GM18508 (cell line): ENCODE results near the gene GABRD.

Experiments used
- ATAC-seq: cut with Tn5 transposase; IDR thresholded peaks from one replicate; pipeline ENCODE4 v1.9.1; 2021; ENCODE audit warnings: moderate number of reproducible peaks; ENCODE audit not compliant: insufficient read depth, unreplicated experiment

Gene GABRD

DNA sequence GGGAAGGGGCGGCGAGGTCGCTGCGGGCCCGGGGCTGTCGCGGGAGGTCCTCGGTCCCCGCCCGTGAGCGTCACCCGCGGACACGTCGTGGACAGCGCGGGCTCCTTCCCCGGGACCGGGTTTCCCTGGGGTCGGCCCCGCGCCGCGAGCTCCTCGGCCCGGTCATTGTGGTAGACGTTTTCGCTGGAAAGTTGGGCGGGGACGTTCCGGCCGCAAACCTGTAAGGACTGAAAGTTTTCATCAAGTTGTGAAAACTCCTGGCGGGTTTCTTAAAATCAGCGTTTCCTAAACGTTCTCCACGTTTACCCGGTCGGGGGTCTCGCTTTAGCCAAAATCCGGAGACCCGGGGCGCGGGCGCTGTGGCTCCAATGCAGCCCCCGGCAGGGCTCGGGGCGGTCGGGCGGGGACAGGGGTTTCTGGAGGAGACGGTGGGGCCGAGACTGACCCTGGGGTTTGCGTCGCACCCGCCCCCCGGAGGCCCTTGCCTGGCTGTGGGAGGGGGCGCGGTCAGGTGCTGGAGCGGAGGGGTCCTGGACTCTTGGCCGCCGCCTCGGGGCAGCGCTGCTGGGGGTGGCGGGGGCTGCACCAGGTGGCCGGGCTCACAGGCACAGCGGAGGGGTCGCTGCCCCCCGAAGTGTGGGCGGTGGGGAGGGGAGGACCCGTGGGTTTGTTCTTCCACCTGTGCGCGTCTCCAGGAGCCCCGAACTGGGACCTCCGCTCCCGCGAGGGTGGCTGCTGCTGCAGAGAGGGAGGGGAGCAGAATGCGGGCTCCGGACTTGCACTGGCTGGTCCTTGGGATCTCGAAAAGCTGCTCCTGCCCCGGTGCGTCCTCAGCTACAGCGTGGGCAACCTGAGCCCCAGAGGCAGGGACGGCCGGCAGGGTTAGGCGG is 31.9 kb downstream of the GABRD start:
- ATAC-seq: no peak

DNA sequence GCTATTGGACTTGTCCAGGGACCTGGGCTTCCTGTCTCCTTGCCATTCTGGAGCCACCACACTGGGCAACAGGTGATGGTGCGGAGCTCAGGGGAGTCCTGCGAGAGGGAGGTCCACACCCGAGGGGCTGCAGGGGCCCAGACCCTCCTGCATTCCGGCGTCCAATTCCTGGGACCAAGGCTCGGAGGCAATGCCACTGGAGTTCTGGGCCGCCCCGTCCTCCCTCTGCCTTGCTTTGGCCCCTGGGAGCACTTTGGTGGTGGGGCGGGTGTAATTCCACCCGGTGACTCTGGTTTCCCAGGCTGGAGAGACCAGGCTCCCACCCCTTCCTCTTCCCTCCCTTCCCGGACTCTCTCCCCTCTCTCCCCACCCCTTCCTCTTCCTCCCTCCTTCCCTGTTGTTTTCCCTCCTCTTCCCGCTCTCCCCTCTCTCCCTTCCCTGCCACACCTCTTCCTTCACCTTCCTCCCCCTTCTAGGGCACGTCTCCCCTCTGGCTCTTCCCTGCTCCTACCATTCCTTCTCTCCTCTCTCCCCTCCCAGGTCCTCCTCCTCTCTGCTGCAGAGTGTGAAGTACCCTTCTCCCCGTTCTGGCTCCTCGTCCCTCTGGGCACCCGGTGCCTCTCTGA is 33.0 kb downstream of the GABRD start:
- ATAC-seq: no peak

DNA sequence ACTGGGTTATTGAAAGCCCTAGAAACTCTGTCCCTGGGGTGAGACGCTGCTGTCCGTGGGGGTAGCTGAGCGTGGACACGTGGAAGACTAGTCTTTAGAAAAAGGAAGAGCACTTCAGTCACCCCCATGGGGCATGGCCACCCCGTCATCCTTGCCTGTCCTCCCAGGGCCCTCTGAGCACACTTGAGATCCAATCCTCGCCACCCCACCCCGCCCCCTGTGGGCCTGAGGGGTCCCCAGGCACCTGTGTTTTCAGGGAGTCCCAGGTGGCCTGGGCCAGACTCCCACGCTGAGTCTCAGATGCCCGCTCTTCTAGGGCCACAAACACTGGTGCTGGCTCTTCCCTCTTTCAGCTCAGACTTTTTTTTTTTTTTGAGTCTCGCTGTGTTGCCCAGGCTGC is 33.6 kb downstream of the GABRD start:
- no peak for ATAC-seq

DNA sequence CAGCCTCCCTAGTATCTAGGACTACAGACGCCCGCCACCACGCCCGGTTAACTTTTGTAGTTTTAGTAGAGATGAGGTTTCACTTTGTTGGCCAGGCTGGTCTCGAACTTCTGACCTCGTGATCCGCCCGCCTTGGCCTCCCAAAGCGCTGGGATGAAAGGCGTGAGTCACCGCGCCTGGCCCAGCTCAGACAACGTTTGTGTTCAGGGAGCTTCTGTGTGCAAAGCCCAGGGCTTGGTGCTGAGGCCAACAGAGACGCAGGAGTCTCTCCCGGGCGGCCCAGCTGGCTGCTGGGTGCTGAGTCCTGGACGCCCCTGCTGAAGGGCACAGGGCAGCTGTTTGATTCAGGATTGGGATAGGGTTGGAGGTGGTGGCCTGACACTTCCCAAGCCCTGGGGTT is 34.1 kb downstream of the GABRD start:
- no peak for ATAC-seq

DNA sequence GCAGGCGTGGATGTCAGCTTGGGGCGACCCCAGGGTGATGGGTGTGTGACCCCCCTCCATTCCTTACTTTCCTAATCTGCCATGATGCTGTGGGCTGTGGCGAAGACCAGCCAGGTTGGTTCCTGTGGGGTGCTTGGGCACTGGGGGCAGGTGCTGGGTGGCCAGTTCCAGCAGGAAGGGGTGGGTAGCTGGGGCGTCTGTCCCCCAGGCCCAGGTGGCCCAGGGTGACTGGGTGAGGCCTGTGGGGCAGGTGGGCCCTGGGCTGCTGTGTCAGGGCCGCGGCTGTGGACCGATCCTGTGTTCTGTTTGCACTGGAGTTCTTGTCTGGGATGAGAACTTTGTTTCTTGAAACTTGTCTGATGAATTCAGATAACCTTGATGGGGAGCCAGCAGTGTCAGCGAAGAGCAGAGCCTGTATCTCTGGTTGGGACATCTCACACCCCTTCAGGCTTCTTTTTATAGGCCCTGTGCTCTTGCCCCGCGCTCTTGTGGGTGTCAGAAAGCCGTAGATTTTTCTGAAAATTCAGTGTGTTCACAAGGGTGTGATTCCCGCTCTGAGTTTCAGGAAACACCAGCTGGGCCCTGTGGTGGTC is 34.7 kb downstream of the GABRD start:
- ATAC-seq: no peak

DNA sequence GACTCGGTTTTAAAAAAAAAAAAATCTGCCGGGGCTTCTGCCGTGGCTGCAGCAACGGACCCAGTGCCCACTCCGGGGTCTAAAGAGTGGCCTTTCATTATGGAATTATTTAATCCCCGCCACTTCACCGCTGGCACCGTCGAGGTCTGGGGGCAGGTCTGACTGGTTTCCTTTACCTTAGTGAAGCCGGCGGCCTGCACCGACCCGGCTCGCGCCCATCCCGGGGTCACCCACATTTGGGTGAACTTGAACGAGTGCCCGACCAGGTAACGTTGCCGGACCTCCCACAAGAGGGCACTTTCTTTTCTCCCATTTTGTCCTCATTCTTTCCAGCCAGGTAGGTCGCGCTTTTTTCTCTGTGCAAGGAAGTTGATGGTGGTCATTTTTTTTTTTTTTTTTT is 35.4 kb downstream of the GABRD start:
- no peak for ATAC-seq

DNA sequence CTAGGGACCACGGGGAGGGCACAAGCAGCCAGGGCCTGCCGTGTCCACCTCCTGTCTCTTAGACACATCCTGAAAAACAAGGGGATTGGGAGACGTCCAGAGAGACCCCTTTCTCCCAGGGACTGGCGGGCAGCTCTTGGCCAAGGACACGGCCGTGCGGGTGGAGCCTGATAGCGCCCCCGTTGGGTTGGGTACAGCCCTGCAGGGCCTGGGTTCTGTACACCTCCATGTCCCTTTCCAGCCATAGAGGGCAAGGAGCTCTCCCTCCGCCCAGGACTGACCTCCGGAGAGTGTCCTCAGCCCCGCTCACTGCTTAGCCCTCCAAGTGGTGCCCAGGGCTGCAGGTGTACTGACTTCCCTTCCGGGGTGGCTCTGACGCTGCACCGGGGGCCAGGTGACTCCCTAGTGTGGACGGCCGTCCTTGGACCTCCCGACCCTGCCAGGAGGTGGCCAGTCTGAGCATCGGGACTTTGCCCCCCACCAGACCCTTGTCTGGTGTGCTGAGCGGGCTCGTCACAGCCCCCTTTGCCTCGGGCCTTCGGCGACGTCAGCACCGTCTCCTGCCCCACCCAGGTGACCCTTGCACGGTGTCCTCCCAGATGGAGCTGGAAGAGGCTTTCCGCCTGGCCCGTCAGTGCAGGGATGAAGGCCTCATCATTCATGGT is 36.9 kb downstream of the GABRD start:
- ATAC-seq: no peak

DNA sequence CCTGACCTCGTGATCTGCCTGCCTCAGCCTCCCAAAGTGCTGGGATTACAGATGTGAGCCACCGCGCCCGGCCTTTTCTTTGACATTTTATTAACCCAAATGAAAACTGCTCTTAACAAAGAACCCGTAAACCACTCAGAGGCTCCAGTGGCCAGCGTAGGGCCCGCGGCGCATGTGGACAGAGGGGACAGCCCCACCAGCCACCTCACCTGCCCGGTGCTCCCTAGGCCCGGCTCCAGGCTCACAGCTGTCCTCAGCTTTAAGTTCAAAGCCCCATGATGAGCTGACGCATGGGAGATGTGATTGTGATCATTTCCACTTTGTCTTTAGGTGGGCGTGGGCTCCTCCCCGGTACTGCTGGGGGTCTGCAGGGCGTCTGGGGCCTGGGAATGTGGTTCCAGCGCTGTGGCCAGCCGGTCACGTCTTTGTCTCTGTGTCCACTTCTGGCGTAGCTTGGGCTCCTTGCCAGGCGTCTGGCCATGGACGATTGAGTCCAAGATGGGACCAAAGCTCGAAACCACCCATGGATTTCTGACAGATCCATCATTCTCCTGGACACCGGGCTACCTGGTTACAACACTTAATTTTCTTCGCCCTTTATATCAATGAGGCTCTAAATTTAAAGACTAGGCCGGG is 37.9 kb downstream of the GABRD start:
- ATAC-seq: no peak

DNA sequence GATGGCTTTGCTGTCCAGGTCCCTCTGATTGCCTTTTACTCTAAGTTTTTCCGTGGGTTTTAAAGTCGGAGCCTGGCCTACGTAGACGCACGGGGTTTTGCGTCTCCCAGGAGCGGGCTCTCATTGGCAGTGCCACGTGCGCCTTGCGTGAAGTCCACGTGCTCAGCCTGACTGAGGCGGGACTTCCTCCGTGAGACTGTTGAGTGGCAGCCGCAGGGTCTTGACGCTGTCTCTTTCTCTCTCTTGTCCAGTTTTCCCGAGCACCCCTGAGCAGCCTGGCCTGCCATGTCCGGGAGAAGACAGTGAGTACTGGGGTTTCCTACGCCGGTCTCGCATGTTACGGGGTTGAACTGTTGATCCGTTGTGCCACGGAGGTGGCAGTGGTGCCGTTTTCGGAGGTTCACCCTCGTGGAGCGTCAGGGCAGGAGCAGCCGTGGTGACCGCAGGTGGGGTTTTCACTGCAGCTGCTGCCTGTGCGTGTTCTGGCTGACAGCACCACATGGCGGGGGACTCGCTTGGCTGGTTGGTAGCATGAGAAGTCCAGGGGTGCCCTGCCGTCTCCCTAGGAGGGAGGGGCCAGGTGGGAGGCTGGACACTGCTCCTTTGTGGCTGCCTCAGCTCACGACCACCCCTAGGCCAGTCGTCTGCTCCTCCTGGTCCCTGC is 40.3 kb downstream of the GABRD start:
- ATAC-seq: no peak

DNA sequence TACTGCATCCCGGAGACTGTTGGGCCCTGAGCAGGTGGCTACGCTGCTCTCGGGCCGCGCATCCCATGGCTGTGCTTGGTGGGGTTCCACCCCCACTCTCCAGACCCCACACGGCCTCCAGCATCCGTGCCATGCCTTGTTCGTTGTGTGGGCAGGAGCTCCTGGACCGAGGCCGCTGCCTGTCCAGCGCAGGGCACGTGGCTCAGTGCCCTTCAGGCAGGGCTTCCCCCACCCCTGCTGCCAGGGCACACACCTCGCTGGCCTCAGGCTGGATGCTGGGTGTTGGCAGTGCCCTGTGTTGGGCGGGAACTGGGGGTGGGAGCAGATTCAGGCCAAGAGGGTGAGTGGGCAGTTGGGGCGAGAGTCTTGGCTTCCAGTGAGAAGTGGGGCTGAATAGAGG is 40.9 kb downstream of the GABRD start:
- no peak for ATAC-seq

DNA sequence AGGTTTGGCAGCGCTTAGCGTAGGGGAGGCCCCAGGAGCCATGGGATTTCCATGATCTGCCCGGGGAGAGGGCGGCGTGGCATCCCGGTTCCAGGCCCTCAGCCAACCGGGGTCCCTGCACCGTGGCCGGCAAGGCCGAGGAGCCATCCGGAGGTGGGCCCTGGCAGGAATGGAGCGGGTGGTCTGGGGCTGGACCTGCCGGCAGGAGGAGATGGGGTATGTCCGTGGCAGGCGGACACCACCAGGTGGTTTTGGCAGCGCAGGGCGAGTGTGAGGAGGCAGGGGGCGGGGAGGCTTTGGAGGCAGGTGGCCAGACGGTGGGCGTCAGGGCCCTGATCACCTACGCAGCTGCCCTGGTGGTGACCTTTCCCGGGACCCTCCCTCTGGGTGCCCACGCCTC is 41.4 kb downstream of the GABRD start:
- no peak for ATAC-seq

DNA sequence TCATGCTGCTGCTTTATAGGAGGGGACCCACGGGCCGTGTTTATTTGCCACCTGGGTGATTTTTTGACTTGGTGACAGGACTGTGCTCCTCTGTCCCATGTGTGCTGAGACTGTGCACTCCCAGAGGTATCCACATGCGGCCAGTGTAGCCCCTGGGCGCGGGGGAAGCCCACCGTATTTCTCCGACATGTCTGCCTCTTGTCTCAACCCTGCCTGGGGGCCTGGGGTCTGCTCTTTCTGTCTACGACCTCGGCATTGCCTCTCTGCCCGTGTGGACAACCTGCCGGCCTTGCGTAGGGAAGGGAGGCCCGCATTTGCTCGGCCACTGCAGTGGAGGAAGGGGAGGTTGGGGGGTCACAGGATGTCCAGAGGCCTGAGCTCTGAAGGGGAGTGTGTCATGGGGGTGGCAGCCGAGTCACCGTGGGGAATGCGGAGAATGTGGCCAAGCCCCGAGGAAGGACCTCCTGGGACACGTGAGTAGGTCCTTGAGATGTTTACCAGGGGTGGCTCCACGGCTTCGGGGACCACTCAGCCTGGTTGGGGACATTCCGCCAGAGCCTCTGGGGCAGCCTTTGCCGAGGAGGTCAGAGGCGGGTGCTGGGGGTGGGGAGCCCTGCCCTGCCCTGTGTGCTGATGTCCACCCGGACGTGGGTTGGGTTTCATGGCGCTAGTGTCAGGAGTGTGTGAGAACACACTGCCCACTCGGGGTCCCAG is 42.1 kb downstream of the GABRD start:
- ATAC-seq: no peak

DNA sequence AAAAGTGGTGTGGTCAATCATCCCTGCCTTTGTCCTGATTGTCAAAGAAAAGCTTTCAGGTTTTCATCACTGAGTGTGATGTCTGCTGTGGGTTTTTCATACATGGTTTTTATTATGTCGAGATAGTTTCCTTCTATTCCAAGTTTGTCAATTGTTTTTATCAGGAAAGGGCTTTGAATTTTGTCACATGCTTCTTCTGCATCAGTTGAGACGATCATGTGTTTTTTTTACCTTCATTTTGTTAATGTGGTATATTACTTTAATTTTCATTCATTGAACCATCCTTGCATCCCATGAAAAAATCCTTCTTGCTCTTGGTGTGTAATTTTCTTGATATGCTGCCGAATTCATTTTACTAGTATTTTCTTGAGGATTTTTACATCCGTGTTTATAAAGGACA is 46.6 kb downstream of the GABRD start:
- no peak for ATAC-seq

DNA sequence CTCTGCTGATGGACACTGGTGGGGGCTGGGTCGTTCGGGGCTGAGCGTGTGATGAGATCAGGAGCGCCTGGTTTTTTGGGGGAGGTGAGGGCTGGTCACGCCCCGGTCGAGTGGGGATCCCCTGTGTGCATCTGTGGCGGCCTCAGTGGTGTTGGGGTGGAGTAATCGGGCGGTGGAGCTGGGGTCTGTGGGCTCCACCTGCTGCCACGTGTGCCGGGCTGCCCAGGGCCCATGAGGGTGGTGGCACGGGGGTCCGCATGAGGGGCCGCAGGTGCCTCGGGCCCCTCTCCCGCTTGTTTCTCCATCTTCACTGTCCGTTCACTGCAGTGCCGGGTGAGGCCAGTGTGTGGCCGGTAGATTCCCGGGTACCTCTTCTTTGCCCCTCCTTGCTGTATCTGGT is 48.2 kb downstream of the GABRD start:
- ATAC-seq: no peak

DNA sequence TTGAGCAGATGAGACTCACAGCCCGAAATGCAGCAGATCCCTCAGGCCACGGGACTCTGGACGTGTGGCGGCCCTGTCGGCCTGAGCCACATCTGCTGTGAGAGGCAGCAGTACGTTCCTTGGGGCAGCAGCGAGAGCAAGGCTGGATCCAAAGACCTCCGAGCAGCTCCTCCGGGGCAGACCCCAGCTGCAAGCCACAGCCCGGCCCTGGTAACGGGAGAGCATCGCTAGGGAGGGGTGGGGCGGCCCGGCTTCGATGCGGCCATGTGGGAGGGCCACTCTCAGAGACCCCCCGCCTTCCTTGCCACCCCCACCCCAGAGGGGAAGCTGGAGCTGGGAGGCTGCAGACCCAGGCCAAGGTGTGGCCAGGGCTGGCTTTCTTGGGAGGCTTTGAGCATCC is 48.8 kb downstream of the GABRD start:
- no peak for ATAC-seq

DNA sequence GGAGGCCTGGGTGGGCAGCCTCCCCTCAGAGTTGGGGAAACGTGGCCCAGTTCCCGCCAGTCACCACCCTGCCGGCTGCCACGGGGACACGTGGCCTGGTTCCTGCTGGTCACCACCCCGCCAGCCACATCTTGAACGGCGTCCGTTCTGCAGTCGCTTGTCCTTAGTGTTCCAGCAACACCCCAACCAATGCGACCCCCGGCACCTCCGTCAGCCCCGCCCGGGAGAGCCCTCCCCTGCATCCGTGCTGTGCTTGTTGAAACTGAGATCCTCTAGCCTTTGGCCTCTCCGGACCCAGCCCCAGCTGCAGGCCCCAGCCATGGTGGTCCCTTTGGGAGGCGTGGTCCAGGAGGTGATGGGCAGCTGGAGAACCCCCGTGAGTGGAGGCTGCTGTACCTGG is 49.8 kb downstream of the GABRD start:
- no peak for ATAC-seq

DNA sequence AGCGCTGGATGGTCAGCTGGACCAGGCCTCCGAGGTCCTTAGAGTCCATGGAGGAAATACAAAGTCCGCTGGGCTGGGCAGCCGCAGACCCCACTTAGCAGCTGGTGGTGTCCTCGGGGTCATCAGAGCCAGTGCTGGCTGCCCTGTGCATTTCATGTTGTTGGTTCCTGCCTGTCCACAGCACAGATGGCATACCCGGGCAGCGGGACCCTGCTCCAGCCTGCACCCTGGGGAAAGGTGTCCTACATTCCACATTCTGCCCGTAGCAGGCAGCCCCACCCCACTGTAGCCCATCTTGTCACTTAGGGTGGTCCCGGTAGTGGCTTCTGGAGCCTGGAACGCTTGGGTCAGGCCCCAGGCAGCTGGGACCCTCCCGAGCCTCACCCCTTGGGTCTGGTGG is 50.9 kb downstream of the GABRD start:
- ATAC-seq: no peak

DNA sequence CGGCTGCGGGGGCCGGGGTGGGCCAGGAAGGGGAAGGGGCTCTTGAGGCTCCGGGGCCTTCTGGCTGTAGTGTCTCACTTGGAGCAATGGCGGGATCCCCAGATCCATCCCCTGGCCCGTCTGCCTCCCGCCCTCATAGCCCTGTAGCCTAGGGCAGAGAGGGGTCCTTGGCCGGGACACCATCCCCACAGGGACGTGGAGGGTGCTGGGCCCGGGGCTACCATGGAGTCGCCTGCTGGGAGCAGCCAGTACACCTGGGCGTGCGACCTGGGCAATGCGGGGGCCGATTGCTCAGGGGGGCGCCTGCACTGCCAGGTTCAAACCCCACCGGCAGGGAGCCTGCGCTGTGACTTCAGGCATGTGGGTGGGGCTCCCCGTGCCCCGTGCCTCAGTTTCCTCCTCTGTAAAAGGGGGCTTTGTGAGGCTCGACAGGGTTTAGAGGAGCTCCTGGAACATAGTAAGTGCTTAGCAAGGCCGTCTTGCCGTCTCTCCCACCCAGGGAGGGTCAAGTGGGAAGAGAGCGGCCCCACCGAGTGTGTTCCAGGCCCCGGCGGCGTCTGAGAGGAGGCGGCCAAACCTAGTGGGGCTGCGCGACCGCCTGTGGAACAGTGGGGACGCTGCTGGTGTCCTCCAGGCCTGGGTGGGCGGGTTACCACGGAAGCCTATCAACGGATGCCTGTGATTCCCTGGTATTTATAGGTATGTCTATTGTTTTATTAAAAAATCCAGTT is 51.8 kb downstream of the GABRD start:
- no peak for ATAC-seq
